HCT116 (cell line): ENCODE results near the gene PPM1B.

Source experiments
- ELF1 ChIP-seq: IDR thresholded peaks from 2 replicates; pipeline ENCODE4 v1.6.1; 2012; ENCODE audit warnings: low read depth, borderline replicate concordance
- EZH2 ChIP-seq: fragments of 200-600 bp; sonication (generic); IDR thresholded peaks from 2 replicates; pipeline ENCODE4 v1.6.1; 2017; ENCODE audit warnings: antibody characterized with exemption, mixed run types
- EZH2phosphoT487 ChIP-seq: fragments of 200-600 bp; IDR thresholded peaks from 2 replicates; pipeline ENCODE4 v1.6.1; 2018; ENCODE audit warnings: antibody characterized with exemption, borderline replicate concordance
- JUND ChIP-seq: IDR thresholded peaks from 2 replicates; pipeline ENCODE4 v1.6.1; 2012
- MAX ChIP-seq: IDR thresholded peaks from 2 replicates; pipeline ENCODE4 v1.6.1; 2012
- POLR2AphosphoS5 ChIP-seq: IDR thresholded peaks from 2 replicates; pipeline ENCODE4 v1.6.1; 2011; ENCODE audit warnings: mild to moderate bottlenecking, low read depth, low read length, moderate library complexity
- RAD21 ChIP-seq: IDR thresholded peaks from 2 replicates; pipeline ENCODE4 v1.6.1; 2012; ENCODE audit warnings: low read depth, mild to moderate bottlenecking
- SIN3A ChIP-seq: IDR thresholded peaks from 2 replicates; pipeline ENCODE4 v1.6.1; 2012; ENCODE audit warnings: low read depth
- YY1 ChIP-seq: IDR thresholded peaks from 2 replicates; pipeline ENCODE4 v1.6.1; 2011; ENCODE audit warnings: low read length, low read depth, moderate library complexity, mild to moderate bottlenecking; ENCODE audit not compliant: insufficient replicate concordance; ENCODE audit errors: extremely low read depth
- ZFX ChIP-seq: fragments of 450-650 bp; IDR thresholded peaks from 2 replicates; pipeline ENCODE4 v1.6.1; 2017
- TF ChIP-seq, protein P1 (sequence below), 3 experiments: fragments of 200-600 bp in 1 of 3; sonication (generic) in 1 of 3; IDR thresholded peaks in 2 of 3; conservative IDR thresholded peaks in 1 of 3; 2 replicates each; pipeline ENCODE4 v1.5.1; 2012 to 2017; ENCODE audit warnings: low read depth in 2 of 3, low read length in 2 of 3, antibody characterized with exemption in 1 of 3, borderline replicate concordance in 1 of 3, control low read depth in 1 of 3, mild to moderate bottlenecking in 1 of 3, mixed read lengths in 1 of 3, mixed run types in 1 of 3, moderate library complexity in 1 of 3; ENCODE audit not compliant: insufficient read depth in 1 of 3
- TF ChIP-seq, protein P2 (sequence below): IDR thresholded peaks from 2 replicates; pipeline ENCODE4 v1.6.1; 2012; ENCODE audit warnings: low read depth

- TF ChIP-seq MAX (no peak), ELF1 (no peak), EZH2 (no peak), JUND (no peak), EZH2phosphoT487 (no peak), SIN3A (no peak), RAD21 (no peak), POLR2AphosphoS5 (no peak), ZFX (no peak), YY1 (no peak)
- TF ChIP-seq, protein P1, sequence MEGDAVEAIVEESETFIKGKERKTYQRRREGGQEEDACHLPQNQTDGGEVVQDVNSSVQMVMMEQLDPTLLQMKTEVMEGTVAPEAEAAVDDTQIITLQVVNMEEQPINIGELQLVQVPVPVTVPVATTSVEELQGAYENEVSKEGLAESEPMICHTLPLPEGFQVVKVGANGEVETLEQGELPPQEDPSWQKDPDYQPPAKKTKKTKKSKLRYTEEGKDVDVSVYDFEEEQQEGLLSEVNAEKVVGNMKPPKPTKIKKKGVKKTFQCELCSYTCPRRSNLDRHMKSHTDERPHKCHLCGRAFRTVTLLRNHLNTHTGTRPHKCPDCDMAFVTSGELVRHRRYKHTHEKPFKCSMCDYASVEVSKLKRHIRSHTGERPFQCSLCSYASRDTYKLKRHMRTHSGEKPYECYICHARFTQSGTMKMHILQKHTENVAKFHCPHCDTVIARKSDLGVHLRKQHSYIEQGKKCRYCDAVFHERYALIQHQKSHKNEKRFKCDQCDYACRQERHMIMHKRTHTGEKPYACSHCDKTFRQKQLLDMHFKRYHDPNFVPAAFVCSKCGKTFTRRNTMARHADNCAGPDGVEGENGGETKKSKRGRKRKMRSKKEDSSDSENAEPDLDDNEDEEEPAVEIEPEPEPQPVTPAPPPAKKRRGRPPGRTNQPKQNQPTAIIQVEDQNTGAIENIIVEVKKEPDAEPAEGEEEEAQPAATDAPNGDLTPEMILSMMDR (IDR thresholded peaks at IDR 0.05 in 2 of 3, conservative IDR thresholded peaks at IDR 0.05 in 1 of 3; ENCODE audit: borderline replicate concordance in 1 of 3, insufficient read depth in 1 of 3, low read depth in 2 of 3, low read length in 2 of 3): no peak
- TF ChIP-seq, protein P2, sequence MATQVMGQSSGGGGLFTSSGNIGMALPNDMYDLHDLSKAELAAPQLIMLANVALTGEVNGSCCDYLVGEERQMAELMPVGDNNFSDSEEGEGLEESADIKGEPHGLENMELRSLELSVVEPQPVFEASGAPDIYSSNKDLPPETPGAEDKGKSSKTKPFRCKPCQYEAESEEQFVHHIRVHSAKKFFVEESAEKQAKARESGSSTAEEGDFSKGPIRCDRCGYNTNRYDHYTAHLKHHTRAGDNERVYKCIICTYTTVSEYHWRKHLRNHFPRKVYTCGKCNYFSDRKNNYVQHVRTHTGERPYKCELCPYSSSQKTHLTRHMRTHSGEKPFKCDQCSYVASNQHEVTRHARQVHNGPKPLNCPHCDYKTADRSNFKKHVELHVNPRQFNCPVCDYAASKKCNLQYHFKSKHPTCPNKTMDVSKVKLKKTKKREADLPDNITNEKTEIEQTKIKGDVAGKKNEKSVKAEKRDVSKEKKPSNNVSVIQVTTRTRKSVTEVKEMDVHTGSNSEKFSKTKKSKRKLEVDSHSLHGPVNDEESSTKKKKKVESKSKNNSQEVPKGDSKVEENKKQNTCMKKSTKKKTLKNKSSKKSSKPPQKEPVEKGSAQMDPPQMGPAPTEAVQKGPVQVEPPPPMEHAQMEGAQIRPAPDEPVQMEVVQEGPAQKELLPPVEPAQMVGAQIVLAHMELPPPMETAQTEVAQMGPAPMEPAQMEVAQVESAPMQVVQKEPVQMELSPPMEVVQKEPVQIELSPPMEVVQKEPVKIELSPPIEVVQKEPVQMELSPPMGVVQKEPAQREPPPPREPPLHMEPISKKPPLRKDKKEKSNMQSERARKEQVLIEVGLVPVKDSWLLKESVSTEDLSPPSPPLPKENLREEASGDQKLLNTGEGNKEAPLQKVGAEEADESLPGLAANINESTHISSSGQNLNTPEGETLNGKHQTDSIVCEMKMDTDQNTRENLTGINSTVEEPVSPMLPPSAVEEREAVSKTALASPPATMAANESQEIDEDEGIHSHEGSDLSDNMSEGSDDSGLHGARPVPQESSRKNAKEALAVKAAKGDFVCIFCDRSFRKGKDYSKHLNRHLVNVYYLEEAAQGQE: no peak
Observed at GRCh38 chr2:44152865-44153669, 15.6 kb upstream of the PPM1B start.
